Raji (cell line): ENCODE results near the gene OSBPL3.

ENCODE experiments used
- POLR2A ChIP-seq: IDR thresholded peaks from 2 replicates; pipeline ENCODE4 v1.6.1; 2011; ENCODE audit warnings: low read depth, low read length, control low read depth; ENCODE audit not compliant: insufficient read depth

Gene OSBPL3

DNA sequence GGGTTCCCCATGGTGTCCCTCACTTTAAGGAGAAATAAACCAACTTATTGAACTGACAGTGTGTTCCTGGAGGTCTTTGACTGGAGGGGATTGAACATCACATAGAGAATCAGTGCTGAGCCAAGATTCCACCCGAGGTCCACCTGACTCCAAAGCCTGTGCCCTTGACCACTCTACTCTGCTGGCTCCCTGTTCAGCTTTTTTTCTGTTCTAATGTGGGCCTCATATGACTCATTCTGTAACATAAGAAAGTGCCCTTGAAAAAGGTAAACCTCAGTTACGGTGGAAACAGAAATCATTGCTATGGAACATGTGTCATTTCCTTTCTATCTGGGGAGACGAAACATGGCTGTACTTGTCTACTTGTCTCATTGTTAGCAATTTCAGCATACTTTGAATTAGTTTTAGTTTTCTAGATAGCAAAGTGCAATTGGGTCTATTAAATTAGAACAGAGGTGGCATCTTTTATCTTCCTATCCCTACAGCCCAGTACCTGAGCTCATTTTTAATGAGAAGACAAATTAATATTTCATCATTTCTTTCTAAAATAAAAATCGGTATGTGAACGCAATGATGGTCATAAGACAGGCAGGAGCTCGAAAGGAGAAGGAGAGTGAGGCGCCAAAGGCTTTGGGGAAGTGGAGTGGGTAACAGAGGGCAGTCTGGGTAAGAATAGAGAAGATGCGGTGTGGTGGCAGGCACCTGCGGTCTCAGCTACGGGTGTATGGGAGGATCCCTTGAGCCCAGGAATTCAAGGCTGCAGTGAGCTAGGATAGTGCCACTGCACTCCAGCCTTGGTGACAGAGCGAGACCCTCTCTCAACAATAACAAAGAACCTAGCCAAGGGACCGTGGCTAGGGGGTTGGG lies 224.2 kb downstream of the OSBPL3 start:
- TF ChIP-seq POLR2A: no peak

DNA sequence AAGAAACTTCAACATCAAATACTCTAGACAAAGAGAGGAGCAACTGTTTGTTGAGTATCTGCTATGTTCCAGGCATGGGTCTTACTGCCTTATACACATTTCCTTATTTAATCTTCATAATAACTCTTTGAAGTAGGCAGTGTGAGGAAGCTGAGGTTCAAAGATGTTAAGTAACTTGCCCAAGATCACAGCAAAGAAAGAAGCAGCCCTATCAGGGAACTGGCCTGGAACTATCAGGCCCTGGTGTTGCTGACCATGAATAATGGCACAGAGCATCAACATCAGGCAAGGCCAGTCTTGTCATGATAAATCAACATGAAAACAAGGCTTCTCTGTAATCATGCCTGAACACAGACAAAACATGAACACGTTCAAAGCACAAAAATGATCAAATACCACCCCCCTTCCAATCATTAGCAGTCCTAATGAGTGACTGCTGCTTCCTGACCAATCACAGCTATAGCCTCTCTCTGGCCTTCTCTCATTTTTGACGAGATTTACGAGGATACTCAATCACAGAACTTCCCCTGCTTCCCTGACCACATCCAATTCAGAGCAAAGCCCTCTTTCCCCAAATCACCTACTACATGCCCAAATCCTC lies 225.0 kb downstream of the OSBPL3 start:
- TF ChIP-seq POLR2A: no peak

DNA sequence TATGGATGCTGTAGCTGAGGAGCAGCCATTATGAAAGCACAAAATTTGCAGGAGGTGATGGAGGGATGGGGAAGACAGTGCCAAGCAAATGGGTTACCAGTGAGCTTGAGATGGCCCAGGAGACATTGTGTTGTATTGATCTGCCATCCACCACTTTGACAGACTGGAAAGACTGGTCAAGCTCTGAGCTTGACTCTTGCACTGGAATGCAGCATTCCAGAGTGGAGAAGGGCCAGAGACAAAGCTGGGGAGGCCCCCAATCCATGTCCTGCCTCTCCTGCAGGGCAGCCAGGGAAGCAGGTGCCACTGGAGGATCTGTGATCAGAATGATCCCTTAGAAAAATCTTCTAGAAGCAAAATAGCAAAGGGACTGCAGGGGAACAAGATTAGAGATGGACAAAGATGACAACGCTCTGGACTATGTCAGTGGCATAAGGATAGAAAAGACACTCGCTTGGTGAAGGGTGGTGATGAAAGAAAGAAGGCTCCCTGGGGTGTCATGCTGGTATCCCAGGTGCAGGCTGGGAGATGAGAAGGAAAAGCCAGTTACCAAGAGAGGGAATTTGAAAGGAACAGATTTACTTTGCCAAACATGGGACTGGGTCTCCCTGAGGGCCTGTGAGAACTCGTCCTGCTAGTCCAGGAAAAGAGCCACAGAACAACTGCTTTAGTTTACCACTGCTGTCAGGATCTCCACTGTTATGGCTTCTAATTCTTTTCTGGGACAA lies 227.7 kb downstream of the OSBPL3 start:
- TF ChIP-seq POLR2A: no peak

DNA sequence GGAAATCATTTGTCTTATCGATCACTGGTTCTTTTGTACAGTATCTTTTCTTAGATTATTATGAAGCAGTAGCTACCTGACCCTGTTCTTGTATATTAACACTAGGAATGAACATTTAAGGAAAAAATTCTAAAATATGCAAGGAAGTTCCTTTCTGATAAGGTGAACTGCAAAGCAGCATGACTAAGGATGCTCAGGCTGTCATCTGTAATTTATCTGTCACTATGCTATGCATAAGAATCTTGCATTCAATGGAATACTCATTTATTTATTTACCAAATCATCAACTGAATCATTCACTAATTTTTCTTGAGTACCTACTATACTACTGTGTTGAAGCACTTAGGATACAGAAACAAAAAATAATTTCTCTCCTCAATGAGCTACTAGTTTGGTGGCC lies 228.5 kb downstream of the OSBPL3 start:
- TF ChIP-seq POLR2A: no peak

DNA sequence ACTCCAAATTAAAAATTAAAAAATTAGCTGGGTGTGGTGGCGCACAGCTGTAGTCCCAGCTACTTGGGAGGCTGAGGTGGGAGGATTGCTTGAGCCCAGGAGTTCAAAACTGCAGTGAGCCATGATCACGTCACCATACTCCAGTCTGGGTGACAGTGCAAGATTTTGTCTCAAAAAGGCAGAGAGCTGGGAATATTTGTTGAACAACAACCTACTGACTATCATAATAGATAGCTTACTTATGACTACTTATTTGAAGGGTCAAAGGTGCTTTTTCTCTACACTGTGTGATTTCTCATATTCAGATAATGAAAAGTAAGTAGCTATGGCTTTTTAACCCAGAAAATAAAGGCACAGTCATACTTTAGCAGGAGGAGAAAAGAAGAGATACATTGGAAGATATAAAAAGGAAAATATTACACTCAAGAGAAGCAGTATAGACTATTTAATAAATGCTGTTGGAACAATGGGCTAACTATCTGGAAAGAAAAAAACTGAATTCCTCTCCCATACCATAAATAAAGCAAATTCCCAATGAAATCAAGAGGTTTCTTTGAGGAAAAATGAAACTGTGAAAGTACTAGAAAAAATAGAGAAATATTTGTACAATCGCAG lies 229.4 kb downstream of the OSBPL3 start:
- no peak for TF ChIP-seq POLR2A

DNA sequence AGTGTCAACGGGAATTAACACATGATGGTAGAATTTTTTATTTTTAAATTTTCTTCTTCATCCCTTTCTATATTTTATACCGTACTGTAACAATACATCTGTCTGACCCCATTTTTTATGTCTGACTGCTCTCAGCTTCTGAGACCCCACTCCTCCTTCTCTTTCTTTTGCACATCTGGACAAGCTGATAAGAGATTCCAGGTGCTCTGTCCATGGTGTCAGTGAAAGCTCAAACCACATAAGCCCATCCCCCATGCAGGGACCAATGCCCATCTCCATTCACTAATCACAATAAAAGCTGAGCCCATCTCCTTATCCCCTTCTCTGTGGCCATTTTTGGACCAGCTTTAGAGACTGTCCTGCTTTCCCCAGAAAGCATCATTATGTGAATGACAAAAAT lies 231.5 kb downstream of the OSBPL3 start:
- no peak for TF ChIP-seq POLR2A
